ENCODE data around the gene COPA.
"Not testable (repeated sequence)": the region's sequence is repeated elsewhere in the genome, so short reads cannot be mapped to it uniquely, and the experiment has no call there.

COPA gene

DNA sequence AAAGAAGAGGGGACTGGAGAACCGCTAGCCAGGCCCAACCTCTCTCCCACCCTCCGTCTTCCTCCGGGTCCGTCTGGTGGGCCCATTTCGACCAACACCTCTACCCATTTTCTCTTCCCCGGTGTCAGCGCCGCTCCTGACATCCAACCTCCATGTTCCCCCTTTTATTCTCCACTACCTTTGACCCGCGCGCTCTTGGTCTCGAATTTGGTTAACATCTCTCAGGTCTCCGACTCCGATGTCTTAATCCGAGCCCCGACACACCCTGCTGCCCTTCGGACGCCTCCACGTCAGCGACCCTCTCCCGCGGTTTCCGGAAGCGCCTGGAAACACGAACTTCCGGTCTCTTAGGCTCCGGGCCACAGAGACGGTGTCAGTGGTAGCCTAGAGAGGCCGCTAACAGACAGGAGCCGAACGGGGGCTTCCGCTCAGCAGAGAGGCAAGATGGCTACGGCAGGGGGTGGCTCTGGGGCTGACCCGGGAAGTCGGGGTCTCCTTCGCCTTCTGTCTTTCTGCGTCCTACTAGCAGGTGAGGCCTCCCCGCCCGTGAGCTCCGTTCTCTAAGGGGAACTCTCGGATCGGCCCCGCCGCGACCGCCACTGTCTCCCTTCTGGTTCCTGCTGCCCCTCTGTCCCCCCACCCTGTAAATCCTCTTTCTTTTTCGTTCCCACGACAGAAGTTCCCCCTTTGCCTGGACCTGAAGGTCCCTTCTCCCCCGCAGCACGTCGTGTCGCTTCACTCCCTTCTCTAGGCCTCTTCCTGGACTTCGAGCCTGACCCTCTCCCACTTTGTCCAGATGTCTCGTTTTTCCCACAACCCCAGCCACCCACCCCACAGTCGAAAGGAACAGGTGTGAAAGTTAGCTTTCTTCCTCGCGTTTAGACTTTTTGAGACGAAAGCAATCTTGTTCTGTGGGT is at the start of gene COPA, which contains the start of gene NCSTN:
COPA (minus strand) TSS at position 298 of the 917 bp plus-strand sequence; CDS start at position 218, 80 bp downstream.
NCSTN (plus strand) TSS at position 431 of the 917 bp plus-strand sequence; CDS start at position 445, 14 bp downstream.
- H3K27me3 Mint-ChIP-seq = no peaks in the 10 kb centered on the region
- peak within 1 kb of the TSS; percentile 98 for H3K27ac Mint-ChIP-seq
- peaks cover 48% of the 10 kb centered on the region for H3K36me3 Mint-ChIP-seq
- no peaks in the 10 kb centered on the region for H3K9me3 Mint-ChIP-seq
- peak within 1 kb of the TSS; percentile 100 for H3K4me3 Mint-ChIP-seq
- peaks cover 46% of the 10 kb centered on the region for H3K4me1 Mint-ChIP-seq
- CTCF ChIA-PET = interaction anchor here (0.7 to 1.4 kb wide), 2 partner anchors 11 to 264 kb away, joined by 3 read pairs; no protein-coding TSS in a partner anchor
- DNase-seq = peak; percentile 94

GRCh38 chr1:160388406-160388805 is 45.4 kb upstream of the COPA start:
- not testable (repeated sequence) for H3K4me3 Mint-ChIP-seq

DNA sequence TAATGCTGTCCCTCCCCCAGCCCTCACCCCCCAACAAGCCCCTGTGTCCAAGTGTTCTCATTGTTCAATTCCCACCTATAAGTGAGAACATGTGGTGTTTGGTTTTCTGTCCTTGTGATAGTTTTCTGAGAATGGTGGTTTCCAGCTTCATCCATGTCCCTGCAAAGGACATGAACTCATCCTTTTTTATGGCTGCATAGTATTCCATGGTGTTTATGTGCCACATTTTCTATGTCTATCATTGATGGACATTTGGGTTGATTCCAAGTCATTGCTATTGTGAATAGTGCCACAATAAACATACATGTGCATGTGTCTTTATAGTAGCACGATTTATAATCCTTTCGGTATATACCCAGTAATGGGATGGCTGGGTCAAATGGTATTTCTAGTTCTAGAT is 41.8 kb upstream of the COPA start:
- CTCF ChIA-PET, H3K27ac Mint-ChIP-seq, H3K4me3 Mint-ChIP-seq, H3K4me1 Mint-ChIP-seq, DNase-seq, H3K36me3 Mint-ChIP-seq, H3K9me3 Mint-ChIP-seq: not testable (repeated sequence)
- H3K27me3 Mint-ChIP-seq = peaks cover 25% of the 10 kb centered on the region

More at GRCh38 chr1:160388406-160388805, 45.4 kb upstream of the COPA start:
- peaks cover 39% of the 10 kb centered on the region for H3K27me3 Mint-ChIP-seq
- H3K27ac Mint-ChIP-seq, DNase-seq, H3K36me3 Mint-ChIP-seq, H3K9me3 Mint-ChIP-seq, H3K4me1 Mint-ChIP-seq, CTCF ChIA-PET: not testable (repeated sequence)

DNA sequence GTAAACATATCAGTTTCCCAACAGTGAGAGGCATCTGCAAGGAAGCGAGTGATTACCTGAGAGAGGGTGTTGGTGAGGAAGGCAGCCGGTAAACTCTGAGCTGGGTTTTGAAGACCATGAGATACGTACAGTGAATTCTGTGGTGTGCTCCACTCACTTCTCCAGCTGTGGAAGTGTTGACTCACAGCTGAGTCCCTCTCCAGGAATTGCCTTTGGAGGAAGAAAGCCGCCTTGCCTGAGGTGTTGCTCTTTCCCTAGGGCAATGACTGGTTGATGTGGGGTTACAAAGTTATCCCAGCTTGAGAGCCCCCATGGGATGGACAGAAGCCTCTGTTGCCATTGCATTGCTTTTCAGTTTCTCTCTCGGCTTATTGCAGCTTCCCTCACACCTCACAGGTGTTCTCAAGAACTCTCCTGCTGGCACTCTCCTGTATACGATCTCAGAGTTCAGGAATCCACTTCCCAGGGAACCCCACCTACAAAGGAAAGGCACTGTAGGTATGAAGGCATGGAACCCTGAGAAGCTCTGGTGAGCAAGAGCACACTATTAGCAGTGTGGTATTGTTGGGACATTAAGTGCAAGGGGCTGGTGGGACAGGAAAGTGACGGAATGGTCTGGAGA is 34.6 kb upstream of the COPA start:
- peaks cover 12% of the 10 kb centered on the region for H3K4me1 Mint-ChIP-seq
- peaks cover 35% of the 10 kb centered on the region for H3K27me3 Mint-ChIP-seq
- CTCF ChIA-PET = interaction anchor here (0.7 to 4.5 kb wide), 27 partner anchors 10 to 299 kb away, joined by 3 to 60 read pairs (median 5); partner anchors contain the start of genes CASQ1, IGSF8 and PEX19
- no peak overlapping the region for H3K27ac Mint-ChIP-seq
- no peaks in the 10 kb centered on the region for H3K9me3 Mint-ChIP-seq
- no peak for DNase-seq
- no peaks in the 10 kb centered on the region for H3K36me3 Mint-ChIP-seq
- no peak overlapping the region for H3K4me3 Mint-ChIP-seq

DNA sequence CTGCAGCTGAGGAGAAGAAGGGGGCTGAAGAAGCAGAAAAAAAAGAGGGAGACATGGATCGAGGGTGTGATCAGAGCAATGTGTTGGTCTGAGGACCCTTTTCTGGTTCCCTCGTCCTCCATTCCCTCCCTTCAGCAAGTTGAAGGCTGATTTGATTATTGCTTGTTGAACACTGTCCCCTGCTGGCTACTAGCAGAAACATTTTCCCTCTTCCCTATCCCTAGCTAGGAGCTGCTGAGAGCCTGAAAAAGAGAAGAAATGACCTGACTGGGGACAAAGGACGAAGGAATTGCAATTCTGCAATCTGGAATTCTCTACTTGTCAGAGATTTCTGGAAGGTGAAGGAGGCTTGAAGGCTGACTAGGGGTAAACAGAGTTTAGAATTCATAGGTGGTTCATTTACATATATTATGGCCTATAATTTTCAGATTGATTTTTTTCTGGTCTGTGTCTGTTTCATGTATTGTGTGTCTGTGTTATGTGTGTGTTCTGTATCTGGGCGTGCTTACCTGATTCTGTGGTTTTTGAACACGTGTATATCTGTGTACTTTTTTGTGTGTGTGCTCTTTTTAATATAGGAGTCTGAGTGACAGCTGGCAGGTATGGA is 33.6 kb upstream of the COPA start:
- Mint-ChIP-seq H3K27ac (no peak overlapping the region), H3K4me1 (peaks cover 12% of the 10 kb centered on the region), H3K4me3 (no peak overlapping the region), H3K9me3 (no peaks in the 10 kb centered on the region), H3K36me3 (no peaks in the 10 kb centered on the region), H3K27me3 (peaks cover 35% of the 10 kb centered on the region)
- CTCF ChIA-PET = interaction anchor here (0.6 to 4.5 kb wide), 38 partner anchors 9 to 330 kb away, joined by 3 to 60 read pairs (median 4); partner anchors contain the start of genes CASQ1, DCAF8, IGSF8 and PEX19
- peak; percentile 44 for DNase-seq

DNA sequence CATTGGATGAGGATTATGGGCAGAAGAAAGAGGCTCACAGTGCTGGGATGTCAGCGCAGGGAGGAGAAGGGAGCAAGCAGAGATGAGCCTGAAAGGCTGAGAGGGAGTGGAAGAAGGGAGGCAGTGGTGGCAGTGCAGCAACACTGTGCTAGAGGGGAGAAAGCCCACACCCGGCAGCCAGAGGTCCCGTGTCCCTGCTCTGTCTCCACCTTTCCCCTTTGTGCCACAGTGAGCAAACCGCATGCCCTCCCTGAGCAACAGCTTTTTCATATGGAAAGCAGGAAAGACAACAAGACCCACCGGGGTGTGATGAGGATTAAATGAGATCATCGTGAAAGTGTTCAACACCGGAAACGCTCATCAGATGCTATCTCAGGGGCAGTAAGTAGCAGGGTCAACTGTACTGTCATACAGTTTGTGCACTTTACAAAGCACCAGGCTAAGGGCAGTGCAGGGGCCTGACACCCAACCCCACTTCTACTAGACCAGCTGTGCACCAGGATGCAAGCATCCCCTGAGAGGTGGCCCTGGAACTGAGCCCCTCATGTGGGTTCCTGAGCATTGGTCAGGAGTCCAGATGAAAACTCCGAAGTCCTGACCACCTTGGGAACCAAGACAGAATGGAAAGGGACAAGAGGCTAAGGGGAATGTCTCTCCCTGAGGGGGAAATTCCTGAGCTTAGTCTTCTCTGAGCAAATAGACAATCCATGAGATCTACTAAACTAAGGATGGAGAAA is 32.9 kb upstream of the COPA start:
- H3K4me3 Mint-ChIP-seq = no peak overlapping the region

DNA sequence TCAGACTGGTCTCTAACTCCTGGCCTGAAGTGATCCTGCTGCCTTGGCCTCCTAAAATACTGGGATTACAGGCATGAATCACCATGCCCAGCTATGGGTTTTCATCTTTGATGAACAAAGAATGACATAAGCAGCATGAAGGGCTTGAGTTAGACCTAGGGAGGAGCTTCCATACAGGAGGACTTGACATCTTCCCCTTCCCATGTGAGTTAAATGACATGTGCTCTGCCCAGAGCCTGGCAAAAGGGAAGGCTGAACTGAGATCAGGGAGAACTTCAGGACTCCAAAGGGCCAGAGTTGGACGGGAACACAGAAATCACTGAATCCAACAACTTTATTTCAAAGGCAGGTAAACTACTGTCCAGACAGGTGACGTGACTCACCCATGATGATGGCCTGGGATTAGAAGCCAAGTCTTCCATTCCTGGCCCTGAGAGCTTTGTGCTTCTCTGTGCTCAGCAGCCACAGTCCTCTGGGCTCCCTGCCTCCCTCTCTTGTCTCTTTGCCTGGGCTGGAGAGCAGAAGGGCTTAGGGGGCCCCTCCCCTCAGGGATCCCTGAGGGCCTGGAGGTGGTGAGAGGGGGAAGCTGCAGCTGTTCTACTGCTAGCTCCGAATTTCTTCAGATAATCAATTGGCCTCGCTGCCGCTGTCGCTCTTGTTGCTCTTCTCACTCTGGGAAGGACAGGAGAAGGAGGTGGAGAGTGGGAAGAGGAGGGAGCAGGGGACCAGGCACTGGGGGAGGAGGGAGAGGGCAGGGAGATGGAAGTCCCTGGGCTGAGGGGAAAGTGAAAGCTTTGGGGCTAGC is 31.5 kb upstream of the COPA start:
- no peaks in the 10 kb centered on the region for H3K9me3 Mint-ChIP-seq
- H3K36me3 Mint-ChIP-seq = no peaks in the 10 kb centered on the region
- H3K4me3 Mint-ChIP-seq = no peak overlapping the region
- H3K4me1 Mint-ChIP-seq = peaks cover 12% of the 10 kb centered on the region
- CTCF ChIA-PET = interaction anchor here (0.8 to 4.5 kb wide), 6 partner anchors 9 to 290 kb away, joined by 3 to 60 read pairs (median 4); no protein-coding TSS in a partner anchor
- DNase-seq = no peak
- peaks cover 34% of the 10 kb centered on the region for H3K27me3 Mint-ChIP-seq
- no peak overlapping the region for H3K27ac Mint-ChIP-seq

More for the DNA sequence above, 32.9 kb upstream of the COPA start:
- H3K9me3 Mint-ChIP-seq = no peaks in the 10 kb centered on the region
- CTCF ChIA-PET = interaction anchor here (0.8 to 4.5 kb wide), 31 partner anchors 8 to 330 kb away, joined by 3 to 60 read pairs (median 5); partner anchors contain the start of genes DCAF8 and IGSF8
- H3K27me3 Mint-ChIP-seq = peaks cover 37% of the 10 kb centered on the region
- H3K36me3 Mint-ChIP-seq = no peaks in the 10 kb centered on the region
- no peak overlapping the region for H3K27ac Mint-ChIP-seq
- peak; percentile 23 for DNase-seq
- peaks cover 12% of the 10 kb centered on the region for H3K4me1 Mint-ChIP-seq

DNA sequence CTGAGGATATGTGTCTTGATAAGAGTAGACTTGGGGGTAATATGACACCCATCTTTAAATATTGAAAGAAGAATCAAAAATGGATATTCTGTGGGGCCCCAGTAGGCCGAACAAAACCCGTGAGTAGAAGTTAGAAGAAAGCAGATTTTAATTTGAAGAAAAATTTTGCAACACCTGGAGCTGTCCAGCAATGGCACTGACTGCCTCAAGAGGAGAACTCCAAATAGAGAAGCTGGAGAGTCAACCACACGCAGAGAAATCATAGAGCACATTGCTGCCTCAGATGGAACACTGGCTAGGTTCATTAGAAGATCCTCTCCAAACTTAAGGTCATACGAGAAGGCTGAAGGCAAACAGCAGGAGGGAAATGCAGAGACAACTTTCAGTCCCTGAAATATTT is 30.6 kb upstream of the COPA start:
- DNase-seq = no peak
- Mint-ChIP-seq H3K27me3 (peaks cover 26% of the 10 kb centered on the region), H3K4me1 (peaks cover 12% of the 10 kb centered on the region), H3K4me3 (no peak overlapping the region), H3K27ac (no peak overlapping the region), H3K9me3 (no peaks in the 10 kb centered on the region), H3K36me3 (no peaks in the 10 kb centered on the region)
- CTCF ChIA-PET = interaction anchor here (1.2 to 4.5 kb wide), 3 partner anchors 8 to 288 kb away, joined by 3 to 60 read pairs (median 5); no protein-coding TSS in a partner anchor

- CTCF ChIA-PET = interaction anchor here (0.7 to 1.9 kb wide), 3 partner anchors 9 to 80 kb away, joined by 3 to 5 read pairs (median 3); no protein-coding TSS in a partner anchor
- no peak for DNase-seq
- Mint-ChIP-seq H3K4me3 (no peak overlapping the region), H3K4me1 (peaks cover 15% of the 10 kb centered on the region), H3K27me3 (peaks cover 30% of the 10 kb centered on the region), H3K27ac (no peak overlapping the region), H3K36me3 (no peaks in the 10 kb centered on the region), H3K9me3 (no peaks in the 10 kb centered on the region)
Measured at GRCh38 chr1:160371756-160372155, 28.7 kb upstream of the COPA start.

- Mint-ChIP-seq H3K9me3 (no peaks in the 10 kb centered on the region), H3K4me1 (peaks cover 13% of the 10 kb centered on the region), H3K4me3 (no peak overlapping the region), H3K27ac (no peak overlapping the region), H3K36me3 (no peaks in the 10 kb centered on the region), H3K27me3 (peaks cover 27% of the 10 kb centered on the region)
- no peak for DNase-seq
- CTCF ChIA-PET = interaction anchor here (0.7 to 1.9 kb wide), 3 partner anchors 9 to 286 kb away, joined by 3 to 5 read pairs (median 3); no protein-coding TSS in a partner anchor
Measured at GRCh38 chr1:160371346-160371631, 28.2 kb upstream of the COPA start.

DNA sequence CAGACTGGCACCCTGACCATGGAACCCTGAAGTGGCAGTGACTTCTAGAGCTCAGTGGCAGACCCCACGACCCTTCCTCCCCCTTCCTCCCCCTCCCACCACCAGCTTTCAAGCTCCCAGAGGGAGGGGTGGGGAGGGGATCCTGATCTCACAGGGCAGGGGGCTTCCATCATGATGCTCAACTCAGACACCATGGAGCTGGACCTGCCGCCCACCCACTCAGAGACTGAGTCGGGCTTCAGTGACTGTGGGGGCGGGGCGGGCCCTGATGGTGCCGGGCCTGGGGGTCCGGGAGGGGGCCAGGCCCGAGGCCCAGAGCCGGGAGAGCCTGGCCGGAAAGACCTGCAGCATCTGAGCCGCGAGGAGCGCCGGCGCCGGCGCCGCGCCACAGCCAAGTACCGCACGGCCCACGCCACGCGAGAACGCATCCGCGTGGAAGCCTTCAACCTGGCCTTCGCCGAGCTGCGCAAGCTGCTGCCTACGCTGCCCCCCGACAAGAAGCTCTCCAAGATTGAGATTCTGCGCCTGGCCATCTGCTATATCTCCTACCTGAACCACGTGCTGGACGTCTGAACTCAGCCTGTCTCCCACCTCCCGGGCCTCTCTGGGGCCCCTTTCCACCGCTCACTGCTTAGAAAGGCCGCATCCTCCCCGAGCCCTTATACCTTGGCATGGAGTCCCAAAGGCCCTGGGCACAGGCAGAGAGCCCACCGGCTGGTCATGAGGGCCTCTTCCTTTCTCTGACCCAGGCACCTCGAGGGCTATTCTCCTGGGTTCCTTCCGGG is 27.7 kb upstream of the COPA start:
- H3K4me1 Mint-ChIP-seq = peaks cover 8% of the 10 kb centered on the region
- DNase-seq = no peak
- H3K36me3 Mint-ChIP-seq = no peaks in the 10 kb centered on the region
- H3K27me3 Mint-ChIP-seq = peaks cover 23% of the 10 kb centered on the region
- CTCF ChIA-PET = interaction anchor here (0.7 to 1.9 kb wide), 3 partner anchors 8 to 285 kb away, joined by 3 to 5 read pairs (median 3); no protein-coding TSS in a partner anchor
- H3K9me3 Mint-ChIP-seq = no peaks in the 10 kb centered on the region
- H3K4me3 Mint-ChIP-seq = no peak overlapping the region
- H3K27ac Mint-ChIP-seq = no peak overlapping the region

GRCh38 chr1:160369087-160369486 is 26.0 kb upstream of the COPA start:
- H3K27ac Mint-ChIP-seq = no peak overlapping the region
- H3K4me1 Mint-ChIP-seq = peaks cover 4% of the 10 kb centered on the region
- H3K36me3 Mint-ChIP-seq = no peaks in the 10 kb centered on the region
- no peak for DNase-seq
- CTCF ChIA-PET = interaction anchor here (1.4 to 1.9 kb wide), 2 partner anchors 8 to 291 kb away, joined by 3 to 11 read pairs; no protein-coding TSS in a partner anchor
- peaks cover 14% of the 10 kb centered on the region for H3K27me3 Mint-ChIP-seq
- H3K4me3 Mint-ChIP-seq = no peak overlapping the region
- no peaks in the 10 kb centered on the region for H3K9me3 Mint-ChIP-seq

Data from activated naive CD4-positive, alpha-beta T cell treated with anti-CD3 and anti-CD28 coated beads, Interleukin-2, amount 10 ng/mL, durations not matched to agents 7 days and 5 days (primary cell).